HCT116 (cell line): ENCODE measurements around the gene PEAK1. TPM values are rescaled to one million over a fixed set of nuclear protein-coding genes. Genes with fewer than 3 reads are reported as not detected.

ENCODE experiments used
- ATAC-seq: fragments of 200-7000 bp; cut with Tn5 transposase; 2 replicates; pipeline ENCODE4 v1.9.1; 2020; ENCODE audit warnings: mild to moderate bottlenecking, moderate library complexity
- BruUV-seq: library from RNA; stranded (reverse); fragments of 400-500 nt; replicated peaks from 2 replicates; lab custom pipeline; 2021; lab: Mats Ljungman, UMichigan
- CTCF ChIA-PET: fragments of 300-600 bp; sonication (Branson Sonifier 250); formaldehyde crosslinking; loops from one replicate; lab custom pipeline; 2021; ENCODE audit warnings: antibody characterized with exemption; lab: Charles Lee
- POLR2A ChIA-PET: fragments of 300-600, 350-600 bp; sonication (Branson Sonifier 250); formaldehyde crosslinking; loops from one replicate; lab custom pipeline; 2021; ENCODE audit warnings: antibody characterized with exemption; lab: Charles Lee
- RAD21 ChIA-PET, 2 experiments: fragments of 300-600 bp; sonication (Branson Sonifier 250); formaldehyde crosslinking; loops; one replicate each; lab custom pipeline; 2023; ENCODE audit warnings: low total read pairs in 2 of 2; ENCODE audit not compliant: uncharacterized antibody in 2 of 2, unreplicated experiment in 2 of 2, low non-redundant PET in 1 of 2; lab: Charles Lee
- DNase-seq: peaks from one replicate; pipeline ENCODE4 v3.0.0-alpha.2; 2010; ENCODE audit warnings: low read depth, low spot score
- H2AFZ ChIP-seq: fragments of 200-600 bp; shearing (Covaris generic), sonication (generic); 2 replicates; pipeline ENCODE4 v1.6.1; 2017; ENCODE audit warnings: low read depth, mixed run types, mixed read lengths, antibody characterized with exemption, low read length; ENCODE audit not compliant: poor library complexity, severe bottlenecking
- H3K27ac ChIP-seq: 2 replicates; pipeline ENCODE4 v1.5.1; 2012; ENCODE audit warnings: low read depth, low read length
- H3K27me3 ChIP-seq: fragments of 200-600 bp; sonication (generic); 2 replicates; pipeline ENCODE4 v1.6.1; 2016; ENCODE audit warnings: mixed run types, low read length, mixed read lengths; ENCODE audit not compliant: insufficient read depth
- H3K36me3 ChIP-seq, 2 experiments: fragments of 200-500 bp in 1 of 2; fragments of 200-600 bp in 1 of 2; sonication (Bioruptor generic) in 1 of 2; sonication (generic) in 1 of 2; 2 replicates each; pipeline versions ENCODE4 v1.5.1 to v1.6.1; 2014 to 2016; ENCODE audit warnings: low read length in 2 of 2, inconsistent platforms in 1 of 2, mixed read lengths in 1 of 2, mixed run types in 1 of 2; ENCODE audit not compliant: insufficient read depth in 2 of 2, control insufficient read depth in 1 of 2
- H3K4me1 ChIP-seq, 2 experiments: fragments of 200-600 bp in 1 of 2; sonication (generic) in 1 of 2; 2 replicates each; pipeline versions ENCODE4 v1.5.1 to v1.6.1; 2012 to 2017; ENCODE audit warnings: low read length in 2 of 2, inconsistent platforms in 1 of 2, mild to moderate bottlenecking in 1 of 2, mixed read lengths in 1 of 2, mixed run types in 1 of 2, moderate library complexity in 1 of 2; ENCODE audit not compliant: insufficient read depth in 2 of 2, control insufficient read depth in 1 of 2
- H3K4me2 ChIP-seq: fragments of 200-600 bp; sonication (generic); 2 replicates; pipeline ENCODE4 v1.6.1; 2017; ENCODE audit warnings: mixed run types, low read length, mixed read lengths
- H3K4me3 ChIP-seq, 2 experiments: fragments of 200-600 bp in 1 of 2; sonication (generic) in 1 of 2; replicated peaks in 1 of 2; 2 replicates each; pipeline ENCODE4 v1.5.1; 2011 to 2016; ENCODE audit warnings: low read length in 2 of 2, control low read depth in 1 of 2, low read depth in 1 of 2, mild to moderate bottlenecking in 1 of 2, mixed read lengths in 1 of 2, mixed run types in 1 of 2
- H3K79me2 ChIP-seq: fragments of 200-600 bp; sonication (generic); 2 replicates; pipeline ENCODE4 v1.6.1; 2017; ENCODE audit warnings: mild to moderate bottlenecking, mixed run types, low read length, moderate library complexity, mixed read lengths; ENCODE audit not compliant: insufficient read depth
- H3K9ac ChIP-seq: fragments of 200-600 bp; sonication (generic); 2 replicates; pipeline ENCODE4 v1.6.1; 2016; ENCODE audit warnings: low read length, mixed read lengths
- H3K9me2 ChIP-seq: fragments of 200-600 bp; sonication (generic), shearing (Covaris generic); 2 replicates; pipeline ENCODE4 v1.6.1; 2017; ENCODE audit warnings: mixed run types, mild to moderate bottlenecking, moderate library complexity; ENCODE audit not compliant: insufficient read depth
- H3K9me3 ChIP-seq, 2 experiments: fragments of 200-500 bp in 1 of 2; fragments of 200-600 bp in 1 of 2; sonication (Bioruptor generic) in 1 of 2; sonication (generic) in 1 of 2; 2 replicates each; pipeline ENCODE4 v1.6.1; 2014 to 2017; ENCODE audit warnings: low read length in 2 of 2, mixed read lengths in 2 of 2, inconsistent platforms in 1 of 2, low read depth in 1 of 2, mild to moderate bottlenecking in 1 of 2, mixed run types in 1 of 2, moderate library complexity in 1 of 2; ENCODE audit not compliant: control insufficient read depth in 1 of 2, insufficient read depth in 1 of 2
- H4K20me1 ChIP-seq: fragments of 200-600 bp; sonication (generic), shearing (Covaris generic); 2 replicates; pipeline ENCODE4 v1.6.1; 2017; ENCODE audit warnings: mixed run types, mild to moderate bottlenecking, moderate library complexity; ENCODE audit not compliant: insufficient read depth
- CEBPB ChIP-seq: IDR thresholded peaks from 2 replicates; pipeline ENCODE4 v1.6.1; 2012; ENCODE audit warnings: low read depth
- EZH2 ChIP-seq: fragments of 200-600 bp; sonication (generic); IDR thresholded peaks from 2 replicates; pipeline ENCODE4 v1.6.1; 2017; ENCODE audit warnings: antibody characterized with exemption, mixed run types
- EZH2phosphoT487 ChIP-seq: fragments of 200-600 bp; IDR thresholded peaks from 2 replicates; pipeline ENCODE4 v1.6.1; 2018; ENCODE audit warnings: antibody characterized with exemption, borderline replicate concordance
- JUND ChIP-seq: IDR thresholded peaks from 2 replicates; pipeline ENCODE4 v1.6.1; 2012
- RAD21 ChIP-seq: IDR thresholded peaks from 2 replicates; pipeline ENCODE4 v1.6.1; 2012; ENCODE audit warnings: low read depth, mild to moderate bottlenecking
- SIN3A ChIP-seq: IDR thresholded peaks from 2 replicates; pipeline ENCODE4 v1.6.1; 2012; ENCODE audit warnings: low read depth
- SP1 ChIP-seq: IDR thresholded peaks from 2 replicates; pipeline ENCODE4 v1.6.1; 2012; ENCODE audit warnings: low read depth
- ZFX ChIP-seq: fragments of 450-650 bp; IDR thresholded peaks from 2 replicates; pipeline ENCODE4 v1.6.1; 2017
- intact Hi-C: fragments of 100-400 bp; cut with micrococcal nuclease; formaldehyde crosslinking; loops from 2 replicates; pipeline ENCODE4 v1.10.0; 2022
- total RNA-seq: library from RNA; stranded (reverse); gene quantifications from one replicate; pipeline ENCODE4 v1.2.1, GENCODE V29; 2021; ENCODE audit not compliant: unreplicated experiment
- TF ChIP-seq, protein P1 (sequence below): IDR thresholded peaks from 2 replicates; pipeline ENCODE4 v1.6.1; 2012; ENCODE audit warnings: low read depth
- TF ChIP-seq, protein P2 (sequence below): IDR thresholded peaks from 2 replicates; pipeline ENCODE4 v1.6.1; 2012
- TF ChIP-seq, protein P3 (sequence below), 3 experiments: fragments of 200-600 bp in 1 of 3; sonication (generic) in 1 of 3; IDR thresholded peaks in 2 of 3; conservative IDR thresholded peaks in 1 of 3; 2 replicates each; pipeline ENCODE4 v1.5.1; 2012 to 2017; ENCODE audit warnings: low read depth in 2 of 3, low read length in 2 of 3, antibody characterized with exemption in 1 of 3, borderline replicate concordance in 1 of 3, control low read depth in 1 of 3, mild to moderate bottlenecking in 1 of 3, mixed read lengths in 1 of 3, mixed run types in 1 of 3, moderate library complexity in 1 of 3; ENCODE audit not compliant: insufficient read depth in 1 of 3

The PEAK1 gene
- total RNA-seq, 1 experiment from 2014 or later, result 23.4 TPM

DNA sequence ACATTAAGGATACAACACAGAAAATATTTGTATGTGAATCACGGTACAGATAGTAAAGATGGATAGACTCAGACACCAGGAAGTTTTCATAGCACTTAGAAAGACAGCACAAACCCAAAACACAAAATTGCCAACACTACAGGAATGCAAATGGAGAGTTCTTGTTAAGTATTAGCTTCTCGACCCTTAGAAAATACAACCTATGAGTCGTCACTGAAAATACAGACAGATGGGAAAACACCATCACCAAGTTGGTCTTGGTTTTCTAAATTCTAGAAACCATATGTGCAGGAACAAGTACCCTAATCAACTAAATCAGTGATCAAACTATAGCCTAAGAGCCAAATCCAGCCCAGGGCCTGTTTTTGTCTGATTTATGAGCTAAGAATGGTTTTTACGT lies 50.7 kb downstream of the PEAK1 start (continued):
- TF ChIP-seq, protein P1, sequence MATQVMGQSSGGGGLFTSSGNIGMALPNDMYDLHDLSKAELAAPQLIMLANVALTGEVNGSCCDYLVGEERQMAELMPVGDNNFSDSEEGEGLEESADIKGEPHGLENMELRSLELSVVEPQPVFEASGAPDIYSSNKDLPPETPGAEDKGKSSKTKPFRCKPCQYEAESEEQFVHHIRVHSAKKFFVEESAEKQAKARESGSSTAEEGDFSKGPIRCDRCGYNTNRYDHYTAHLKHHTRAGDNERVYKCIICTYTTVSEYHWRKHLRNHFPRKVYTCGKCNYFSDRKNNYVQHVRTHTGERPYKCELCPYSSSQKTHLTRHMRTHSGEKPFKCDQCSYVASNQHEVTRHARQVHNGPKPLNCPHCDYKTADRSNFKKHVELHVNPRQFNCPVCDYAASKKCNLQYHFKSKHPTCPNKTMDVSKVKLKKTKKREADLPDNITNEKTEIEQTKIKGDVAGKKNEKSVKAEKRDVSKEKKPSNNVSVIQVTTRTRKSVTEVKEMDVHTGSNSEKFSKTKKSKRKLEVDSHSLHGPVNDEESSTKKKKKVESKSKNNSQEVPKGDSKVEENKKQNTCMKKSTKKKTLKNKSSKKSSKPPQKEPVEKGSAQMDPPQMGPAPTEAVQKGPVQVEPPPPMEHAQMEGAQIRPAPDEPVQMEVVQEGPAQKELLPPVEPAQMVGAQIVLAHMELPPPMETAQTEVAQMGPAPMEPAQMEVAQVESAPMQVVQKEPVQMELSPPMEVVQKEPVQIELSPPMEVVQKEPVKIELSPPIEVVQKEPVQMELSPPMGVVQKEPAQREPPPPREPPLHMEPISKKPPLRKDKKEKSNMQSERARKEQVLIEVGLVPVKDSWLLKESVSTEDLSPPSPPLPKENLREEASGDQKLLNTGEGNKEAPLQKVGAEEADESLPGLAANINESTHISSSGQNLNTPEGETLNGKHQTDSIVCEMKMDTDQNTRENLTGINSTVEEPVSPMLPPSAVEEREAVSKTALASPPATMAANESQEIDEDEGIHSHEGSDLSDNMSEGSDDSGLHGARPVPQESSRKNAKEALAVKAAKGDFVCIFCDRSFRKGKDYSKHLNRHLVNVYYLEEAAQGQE, result no peak
- TF ChIP-seq RAD21 (no peak), EZH2 (no peak), ZFX (no peak)
- TF ChIP-seq, protein P2, sequence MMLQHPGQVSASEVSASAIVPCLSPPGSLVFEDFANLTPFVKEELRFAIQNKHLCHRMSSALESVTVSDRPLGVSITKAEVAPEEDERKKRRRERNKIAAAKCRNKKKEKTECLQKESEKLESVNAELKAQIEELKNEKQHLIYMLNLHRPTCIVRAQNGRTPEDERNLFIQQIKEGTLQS, result no peak

DNA sequence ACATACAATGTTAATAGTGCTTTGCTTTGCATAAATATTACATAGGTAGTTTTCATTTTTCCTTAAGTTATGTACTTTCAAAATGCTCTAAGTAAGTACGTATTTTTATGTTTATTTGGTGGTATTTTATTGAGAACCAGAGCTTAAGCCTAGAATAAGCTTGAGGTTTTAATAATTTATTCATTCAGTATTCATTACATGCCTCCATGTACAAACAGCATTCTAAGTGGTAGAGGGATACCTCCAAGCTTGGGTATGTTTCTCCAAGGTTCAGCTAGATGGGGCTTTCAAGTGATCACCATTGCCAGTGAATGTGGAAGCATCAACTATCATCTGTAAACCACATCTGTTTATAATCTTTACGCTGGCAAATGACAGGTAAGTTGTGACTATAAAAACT lies 52.3 kb downstream of the PEAK1 start:
- TF ChIP-seq SP1 (no peak), JUND (no peak), SIN3A (no peak), ZFX (no peak), CEBPB (no peak), EZH2phosphoT487 (no peak)
- TF ChIP-seq, protein P2, result no peak
- TF ChIP-seq, protein P3, sequence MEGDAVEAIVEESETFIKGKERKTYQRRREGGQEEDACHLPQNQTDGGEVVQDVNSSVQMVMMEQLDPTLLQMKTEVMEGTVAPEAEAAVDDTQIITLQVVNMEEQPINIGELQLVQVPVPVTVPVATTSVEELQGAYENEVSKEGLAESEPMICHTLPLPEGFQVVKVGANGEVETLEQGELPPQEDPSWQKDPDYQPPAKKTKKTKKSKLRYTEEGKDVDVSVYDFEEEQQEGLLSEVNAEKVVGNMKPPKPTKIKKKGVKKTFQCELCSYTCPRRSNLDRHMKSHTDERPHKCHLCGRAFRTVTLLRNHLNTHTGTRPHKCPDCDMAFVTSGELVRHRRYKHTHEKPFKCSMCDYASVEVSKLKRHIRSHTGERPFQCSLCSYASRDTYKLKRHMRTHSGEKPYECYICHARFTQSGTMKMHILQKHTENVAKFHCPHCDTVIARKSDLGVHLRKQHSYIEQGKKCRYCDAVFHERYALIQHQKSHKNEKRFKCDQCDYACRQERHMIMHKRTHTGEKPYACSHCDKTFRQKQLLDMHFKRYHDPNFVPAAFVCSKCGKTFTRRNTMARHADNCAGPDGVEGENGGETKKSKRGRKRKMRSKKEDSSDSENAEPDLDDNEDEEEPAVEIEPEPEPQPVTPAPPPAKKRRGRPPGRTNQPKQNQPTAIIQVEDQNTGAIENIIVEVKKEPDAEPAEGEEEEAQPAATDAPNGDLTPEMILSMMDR (IDR thresholded peaks at IDR 0.05 in 2 of 3, conservative IDR thresholded peaks at IDR 0.05 in 1 of 3; ENCODE audit: borderline replicate concordance in 1 of 3, insufficient read depth in 1 of 3, low read depth in 2 of 3, low read length in 2 of 3), result no peak
- DNase-seq (no peak), ATAC-seq (no peak)
- Histone ChIP-seq H3K4me1 (no peaks in the 10 kb centered on the region), H3K36me3 (no peaks in the 10 kb centered on the region), H2AFZ (no peak overlapping the region), H3K27me3 (no peaks in the 10 kb centered on the region), H3K79me2 (no peaks in the 10 kb centered on the region), H3K4me2 (no peak overlapping the region), H3K9me3 (no peaks in the 10 kb centered on the region), H3K9me2 (no peaks in the 10 kb centered on the region), H4K20me1 (no peaks in the 10 kb centered on the region), H3K9ac (no peak overlapping the region), H3K27ac (no peak overlapping the region), H3K4me3 (no peak overlapping the region)
- no TSS peak for BruUV-seq
- RAD21 ChIA-PET, result no interaction called here
- CTCF ChIA-PET, result no interaction called here
- POLR2A ChIA-PET, result no interaction called here
- intact Hi-C loops, result no loop called here
